CD14-positive monocyte (primary cell): Measurements from ENCODE around the gene SPPL3. TPM values are rescaled to one million over a fixed set of nuclear protein-coding genes. Genes with fewer than 3 reads are reported as not detected.
A peak's percentile ranks its signal among the peaks of the same experiment; 100 is the strongest.

Experiments used
- DNase-seq, 3 donors: peaks; one replicate each; pipeline ENCODE4 v3.0.0-alpha.2; 2011 to 2022
- H2AFZ ChIP-seq: 2 replicates; pipeline ENCODE4 v1.6.0; 2012; ENCODE audit warnings: mild to moderate bottlenecking, low read depth, low read length, inconsistent platforms; ENCODE audit not compliant: insufficient read depth, poor library complexity, severe bottlenecking
- H3K27ac ChIP-seq, 2 donors: 1 replicate in 1 of 2; 2 replicates in 1 of 2; pipeline ENCODE4 v1.5.1; 2012 to 2013; ENCODE audit warnings: low read length in 2 of 2, control low read depth in 1 of 2, inconsistent platforms in 1 of 2, low read depth in 1 of 2, mild to moderate bottlenecking in 1 of 2
- H3K27me3 ChIP-seq, 2 donors: one replicate each; pipeline versions ENCODE4 v1.6.0 to v1.6.1; 2011 to 2013; ENCODE audit warnings: low read length in 2 of 2; ENCODE audit not compliant: control insufficient read depth in 2 of 2, insufficient read depth in 2 of 2
- H3K36me3 ChIP-seq, 2 donors: replicated peaks in 1 of 2; 1 replicate in 1 of 2; 2 replicates in 1 of 2; pipeline versions ENCODE4 v1.5.1 to v1.6.1; 2012 to 2013; ENCODE audit warnings: low read length in 2 of 2, control low read depth in 1 of 2, inconsistent platforms in 1 of 2, mild to moderate bottlenecking in 1 of 2; ENCODE audit not compliant: insufficient read depth in 2 of 2, control insufficient read depth in 1 of 2
- H3K4me1 ChIP-seq, 2 donors: 1 replicate in 1 of 2; 2 replicates in 1 of 2; pipeline versions ENCODE4 v1.5.1 to v1.6.1; 2012 to 2013; ENCODE audit warnings: low read length in 2 of 2, control low read depth in 1 of 2, inconsistent platforms in 1 of 2, mild to moderate bottlenecking in 1 of 2, moderate library complexity in 1 of 2; ENCODE audit not compliant: insufficient read depth in 2 of 2, control insufficient read depth in 1 of 2
- H3K4me2 ChIP-seq: replicated peaks from 2 replicates; pipeline ENCODE3; 2012; ENCODE audit warnings: low read length, moderate library complexity, mild to moderate bottlenecking; ENCODE audit not compliant: poor library complexity, severe bottlenecking; ENCODE audit errors: extremely low read depth
- H3K4me3 ChIP-seq, 3 experiments: fragments of 200-600 bp in 1 of 3; sonication (generic) in 1 of 3; replicated peaks in 1 of 3; 1 replicate in 2 of 3; 2 replicates in 1 of 3; pipeline ENCODE4 v1.5.1; 2011 to 2013; ENCODE audit warnings: low read length in 3 of 3, mild to moderate bottlenecking in 3 of 3, control low read depth in 2 of 3, low read depth in 2 of 3, inconsistent platforms in 1 of 3, moderate library complexity in 1 of 3
- H3K79me2 ChIP-seq: 2 replicates; pipeline ENCODE4 v1.6.0; 2012; ENCODE audit warnings: mild to moderate bottlenecking, control low read depth, inconsistent platforms, low read length, moderate library complexity; ENCODE audit not compliant: insufficient read depth
- H3K9ac ChIP-seq: 2 replicates; pipeline ENCODE4 v1.6.0; 2017; ENCODE audit warnings: low read length, mild to moderate bottlenecking; ENCODE audit not compliant: insufficient read depth, poor library complexity, severe bottlenecking
- H3K9me3 ChIP-seq, 2 donors: replicated peaks in 1 of 2; 1 replicate in 1 of 2; 2 replicates in 1 of 2; pipeline versions ENCODE4 v1.5.1 to v1.6.1; 2012 to 2013; ENCODE audit warnings: low read length in 2 of 2, control low read depth in 1 of 2; ENCODE audit not compliant: control insufficient read depth in 1 of 2, insufficient read depth in 1 of 2
- H4K20me1 ChIP-seq: 2 replicates; pipeline ENCODE4 v1.6.0; 2012; ENCODE audit warnings: mild to moderate bottlenecking, low read length, control low read depth, moderate library complexity; ENCODE audit not compliant: insufficient read depth
- H3K27ac Mint-ChIP-seq, 7 donors: one replicate each; pipeline ENCODE4 v1.8.0; 2020; ENCODE audit warnings: mild to moderate bottlenecking in 7 of 7, mixed read lengths in 7 of 7, moderate library complexity in 6 of 7, inconsistent platforms in 2 of 7
- H3K27me3 Mint-ChIP-seq, 3 donors: one replicate each; pipeline ENCODE4 v1.8.0; 2021 to 2022; ENCODE audit warnings: low read depth in 3 of 3, mild to moderate bottlenecking in 3 of 3, mixed read lengths in 3 of 3, moderate library complexity in 3 of 3, inconsistent platforms in 1 of 3
- H3K36me3 Mint-ChIP-seq, 2 donors: one replicate each; pipeline ENCODE4 v1.8.0; 2020; ENCODE audit warnings: mixed read lengths in 2 of 2, inconsistent platforms in 1 of 2, mild to moderate bottlenecking in 1 of 2
- H3K4me1 Mint-ChIP-seq: one replicate; pipeline ENCODE4 v1.8.0; 2020; ENCODE audit warnings: mild to moderate bottlenecking, mixed read lengths
- H3K4me3 Mint-ChIP-seq, 2 donors: one replicate each; pipeline ENCODE4 v1.8.0; 2020; ENCODE audit warnings: mild to moderate bottlenecking in 2 of 2, mixed read lengths in 2 of 2, moderate library complexity in 1 of 2
- H3K9me3 Mint-ChIP-seq, 7 donors: one replicate each; pipeline ENCODE4 v1.8.0; 2020 to 2022; ENCODE audit warnings: mixed read lengths in 7 of 7, mild to moderate bottlenecking in 6 of 7, moderate library complexity in 6 of 7, inconsistent platforms in 2 of 7
- WGBS: methylation state at CpG from one replicate; pipeline ENCODE4 v1.1.5; 2013; ENCODE audit warnings: missing lambda C conversion rate; ENCODE audit not compliant: insufficient coverage; 5-methylcytosine and 5-hydroxymethylcytosine counted together
- intact Hi-C, 2 donors: fragments of 100-400 bp; cut with micrococcal nuclease; formaldehyde crosslinking; loops; one replicate each; pipeline versions ENCODE4 v1.15.0 to v1.15.1; 2023
- polyA plus RNA-seq, 3 donors: library from polyadenylated mRNA; depleted of rRNA in 1 of 3; unstranded in 2 of 3; stranded (reverse) in 1 of 3; fragments of 300-500 nt in 2 of 3; fragments of >200 nt in 1 of 3; fragmentation: Illumina TruSeq in 2 of 3; gene quantifications; 1 replicate in 2 of 3; 2 replicates in 1 of 3; pipeline ENCODE4 v1.2.3, GENCODE V29; 2012 to 2021
- TF ChIP-seq, protein P1 (sequence below): fragments of 200-600 bp; IDR thresholded peaks from one replicate; pipeline ENCODE4 v1.8.0; 2022; ENCODE audit warnings: antibody characterized with exemption, mild to moderate bottlenecking

Gene SPPL3
- polyA plus RNA-seq, 3 donors: 14.5 to 18.6 (median 18.5) TPM

DNA sequence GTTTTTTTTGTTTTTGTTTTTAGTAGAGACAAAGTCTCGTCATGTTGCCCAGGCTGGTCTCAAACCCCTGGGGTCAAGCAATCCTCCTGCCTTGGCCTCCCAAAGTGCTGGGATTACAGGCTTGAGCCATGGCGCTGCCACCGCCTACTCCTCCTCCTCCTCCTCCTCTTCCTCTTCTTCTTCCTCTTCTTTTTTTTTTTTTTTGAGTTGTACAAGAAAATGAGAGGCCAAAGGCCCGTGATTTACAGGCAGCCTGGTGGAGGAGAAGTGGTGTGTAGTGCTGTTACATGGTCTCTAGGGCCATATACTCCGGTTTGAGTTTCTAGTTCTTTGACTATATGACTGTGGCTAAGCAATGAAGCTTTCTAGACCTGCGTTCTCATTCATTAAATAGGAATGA, 29.6 kb upstream of the SPPL3 start:
- no peak overlapping the region for H3K9ac ChIP-seq
- H3K4me1 ChIP-seq: peaks cover 48 to 54% of the 10 kb centered on the region in 2 donors
- WGBS: no CpG with 5 or more reads among the region's 6 CpGs
- H3K36me3 ChIP-seq: no peaks in the 10 kb centered on the region
- peak overlapping the region in 1 of 2 donors; percentile 45 for H3K27ac ChIP-seq
- no peaks in the 10 kb centered on the region for H3K79me2 ChIP-seq
- H3K27me3 ChIP-seq: no peaks in the 10 kb centered on the region
- DNase-seq: no peak
- H4K20me1 ChIP-seq: no peaks in the 10 kb centered on the region
- H3K4me3 Mint-ChIP-seq: no peak overlapping the region
- H3K4me3 ChIP-seq: no peak overlapping the region
- H3K4me2 ChIP-seq: no peak overlapping the region
- intact Hi-C loops: no loop called here
- TF ChIP-seq, protein P1, sequence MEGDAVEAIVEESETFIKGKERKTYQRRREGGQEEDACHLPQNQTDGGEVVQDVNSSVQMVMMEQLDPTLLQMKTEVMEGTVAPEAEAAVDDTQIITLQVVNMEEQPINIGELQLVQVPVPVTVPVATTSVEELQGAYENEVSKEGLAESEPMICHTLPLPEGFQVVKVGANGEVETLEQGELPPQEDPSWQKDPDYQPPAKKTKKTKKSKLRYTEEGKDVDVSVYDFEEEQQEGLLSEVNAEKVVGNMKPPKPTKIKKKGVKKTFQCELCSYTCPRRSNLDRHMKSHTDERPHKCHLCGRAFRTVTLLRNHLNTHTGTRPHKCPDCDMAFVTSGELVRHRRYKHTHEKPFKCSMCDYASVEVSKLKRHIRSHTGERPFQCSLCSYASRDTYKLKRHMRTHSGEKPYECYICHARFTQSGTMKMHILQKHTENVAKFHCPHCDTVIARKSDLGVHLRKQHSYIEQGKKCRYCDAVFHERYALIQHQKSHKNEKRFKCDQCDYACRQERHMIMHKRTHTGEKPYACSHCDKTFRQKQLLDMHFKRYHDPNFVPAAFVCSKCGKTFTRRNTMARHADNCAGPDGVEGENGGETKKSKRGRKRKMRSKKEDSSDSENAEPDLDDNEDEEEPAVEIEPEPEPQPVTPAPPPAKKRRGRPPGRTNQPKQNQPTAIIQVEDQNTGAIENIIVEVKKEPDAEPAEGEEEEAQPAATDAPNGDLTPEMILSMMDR: no peak
- H3K9me3 ChIP-seq: no peaks in the 10 kb centered on the region
- peaks cover 57% of the 10 kb centered on the region for H3K4me1 Mint-ChIP-seq
- H3K9me3 Mint-ChIP-seq: peaks cover 0 to 3% (median 0%) of the 10 kb centered on the region in 7 donors
- no peaks in the 10 kb centered on the region for H3K36me3 Mint-ChIP-seq
- H3K27ac Mint-ChIP-seq: peak overlapping the region in 2 of 7 donors; percentile 13 to 60
- peaks cover 0 to 2% (median 1%) of the 10 kb centered on the region in 3 donors for H3K27me3 Mint-ChIP-seq
- no peak overlapping the region for H2AFZ ChIP-seq

DNA sequence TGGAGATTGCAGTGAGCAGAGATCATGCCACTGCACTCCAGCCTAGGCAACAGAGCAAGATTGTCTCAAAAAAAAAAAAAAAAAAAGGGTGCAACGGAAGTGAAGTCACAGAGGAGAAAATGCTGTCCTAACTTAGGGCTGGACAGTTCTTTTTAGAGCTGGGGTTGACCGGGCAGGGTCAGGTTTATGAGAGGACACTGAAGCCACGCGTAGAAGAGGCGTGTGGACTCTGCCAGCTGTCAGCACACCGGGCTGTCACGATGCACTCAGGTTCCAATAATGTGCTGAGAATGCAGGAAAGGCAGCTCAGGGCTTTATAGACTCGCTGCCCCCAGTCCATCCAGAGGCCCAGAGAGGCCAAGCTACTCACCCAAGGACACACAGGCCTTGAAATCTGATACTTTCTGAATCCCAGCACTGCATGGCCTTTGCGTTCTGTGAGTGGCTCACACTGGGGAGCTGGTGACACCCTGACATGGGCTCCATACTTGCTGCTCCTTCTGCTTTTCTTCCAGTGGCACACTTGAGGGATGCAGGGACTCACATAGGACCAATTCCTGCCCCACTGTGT, 28.9 kb upstream of the SPPL3 start:
- Histone ChIP-seq H4K20me1 (no peaks in the 10 kb centered on the region), H3K9ac (no peak overlapping the region), H3K27me3 (no peaks in the 10 kb centered on the region), H3K27ac (no peak overlapping the region), H3K36me3 (no peaks in the 10 kb centered on the region), H3K79me2 (no peaks in the 10 kb centered on the region), H3K4me1 (peaks cover 46 to 47% of the 10 kb centered on the region in 2 donors), H3K4me3 (no peak overlapping the region), H3K4me2 (no peak overlapping the region), H2AFZ (no peak overlapping the region), H3K9me3 (no peaks in the 10 kb centered on the region)
- Mint-ChIP-seq H3K36me3 (no peaks in the 10 kb centered on the region), H3K4me1 (peaks cover 52% of the 10 kb centered on the region), H3K27me3 (peaks cover 0 to 2% (median 1%) of the 10 kb centered on the region in 3 donors), H3K4me3 (no peak overlapping the region), H3K27ac (peak overlapping the region in 2 of 7 donors; percentile 11 to 40), H3K9me3 (peaks cover 0 to 3% (median 0%) of the 10 kb centered on the region in 7 donors)
- WGBS: 95% methylated on average over 8 of the region's 9 CpGs
- TF ChIP-seq, protein P1: no peak
- intact Hi-C loops: no loop called here
- no peak for DNase-seq
